ENCODE data around the gene MID1IP1. TPM values are rescaled to one million over a fixed set of nuclear protein-coding genes. Genes with fewer than 3 reads are reported as not detected.

The MID1IP1 gene
- total and polyA plus RNA-seq, 2 donors (not counting 1 experiment from before 2014, with no cell fraction given): 25.7 to 132 TPM

GRCh38 chrX:38847903-38848230, 46.6 kb downstream of the MID1IP1 start:
- no peak overlapping the region for H2AFZ ChIP-seq (ENCODE audit: low read length)
- H3K4me1 ChIP-seq (ENCODE audit: control insufficient read depth, extremely low read depth, insufficient read depth, low read length): no peaks in the 10 kb centered on the region
- H3K27ac ChIP-seq (ENCODE audit: insufficient read depth, low read length): no peak overlapping the region
- no peak overlapping the region for H3K9ac ChIP-seq (ENCODE audit: insufficient read depth, low read length)
- H4K20me1 ChIP-seq (ENCODE audit: control insufficient read depth, extremely low read depth, insufficient read depth, low read length): no peaks in the 10 kb centered on the region
- no peak for TF ChIP-seq CTCF (conservative IDR thresholded peaks at IDR 0.05 in 1 of 2, IDR thresholded peaks at IDR 0.05 in 1 of 2; ENCODE audit: low read depth in 1 of 2, low read length in 2 of 2)
- no peak for TF ChIP-seq EZH2 (IDR thresholded peaks at IDR 0.05; ENCODE audit: low read length, missing control alignments)
- H3K27me3 ChIP-seq (ENCODE audit: control insufficient read depth, insufficient read depth, low read length): no peaks in the 10 kb centered on the region
- no peak overlapping the region for H3K4me2 ChIP-seq (ENCODE audit: extremely low read depth, insufficient read depth, low read length)
- H3K9me3 ChIP-seq (ENCODE audit: control insufficient read depth, insufficient read depth, low read depth, low read length): no peaks in the 10 kb centered on the region
- H3K79me2 ChIP-seq (ENCODE audit: control insufficient read depth, insufficient read depth, low read length): no peaks in the 10 kb centered on the region
- no peak for DNase-seq (ENCODE audit: low read depth in 2 of 2)
- no peaks in the 10 kb centered on the region for H3K36me3 ChIP-seq (ENCODE audit: control insufficient read depth, insufficient read depth, low read length)
- H3K4me3 ChIP-seq (replicated peaks in 1 of 4; ENCODE audit: control extremely low read depth in 1 of 4, insufficient read depth in 1 of 4, low read depth in 3 of 4, low read length in 4 of 4): no peak overlapping the region

GRCh38 chrX:38848671-38849455, 47.6 kb downstream of the MID1IP1 start:
- H3K79me2 ChIP-seq (ENCODE audit: control insufficient read depth, insufficient read depth, low read length): no peaks in the 10 kb centered on the region
- no peak overlapping the region for H3K9ac ChIP-seq (ENCODE audit: insufficient read depth, low read length)
- no peak for DNase-seq (ENCODE audit: low read depth in 2 of 2)
- H3K9me3 ChIP-seq (ENCODE audit: control insufficient read depth, insufficient read depth, low read depth, low read length): no peaks in the 10 kb centered on the region
- no peaks in the 10 kb centered on the region for H3K36me3 ChIP-seq (ENCODE audit: control insufficient read depth, insufficient read depth, low read length)
- no peaks in the 10 kb centered on the region for H4K20me1 ChIP-seq (ENCODE audit: control insufficient read depth, extremely low read depth, insufficient read depth, low read length)
- no peaks in the 10 kb centered on the region for H3K4me1 ChIP-seq (ENCODE audit: control insufficient read depth, extremely low read depth, insufficient read depth, low read length)
- TF ChIP-seq EZH2 (IDR thresholded peaks at IDR 0.05; ENCODE audit: low read length, missing control alignments) (no peak), CTCF (conservative IDR thresholded peaks at IDR 0.05 in 1 of 2, IDR thresholded peaks at IDR 0.05 in 1 of 2; ENCODE audit: low read depth in 1 of 2, low read length in 2 of 2) (no peak)
- H3K4me3 ChIP-seq (replicated peaks in 1 of 4; ENCODE audit: control extremely low read depth in 1 of 4, insufficient read depth in 1 of 4, low read depth in 3 of 4, low read length in 4 of 4): no peak overlapping the region
- H3K27me3 ChIP-seq (ENCODE audit: control insufficient read depth, insufficient read depth, low read length): no peaks in the 10 kb centered on the region
- H2AFZ ChIP-seq (ENCODE audit: low read length): no peak overlapping the region
- no peak overlapping the region for H3K4me2 ChIP-seq (ENCODE audit: extremely low read depth, insufficient read depth, low read length)
- H3K27ac ChIP-seq (ENCODE audit: insufficient read depth, low read length): no peak overlapping the region

- no peak overlapping the region for H3K27ac ChIP-seq (ENCODE audit: insufficient read depth, low read length)
- no peaks in the 10 kb centered on the region for H4K20me1 ChIP-seq (ENCODE audit: control insufficient read depth, extremely low read depth, insufficient read depth, low read length)
- H2AFZ ChIP-seq (ENCODE audit: low read length): no peak overlapping the region
- no peak overlapping the region for H3K9ac ChIP-seq (ENCODE audit: insufficient read depth, low read length)
- no peak overlapping the region for H3K4me2 ChIP-seq (ENCODE audit: extremely low read depth, insufficient read depth, low read length)
- no peaks in the 10 kb centered on the region for H3K9me3 ChIP-seq (ENCODE audit: control insufficient read depth, insufficient read depth, low read depth, low read length)
- TF ChIP-seq EZH2 (IDR thresholded peaks at IDR 0.05; ENCODE audit: low read length, missing control alignments) (no peak), CTCF (conservative IDR thresholded peaks at IDR 0.05 in 1 of 2, IDR thresholded peaks at IDR 0.05 in 1 of 2; ENCODE audit: low read depth in 1 of 2, low read length in 2 of 2) (no peak)
- H3K79me2 ChIP-seq (ENCODE audit: control insufficient read depth, insufficient read depth, low read length): no peaks in the 10 kb centered on the region
- H3K4me3 ChIP-seq (replicated peaks in 1 of 4; ENCODE audit: control extremely low read depth in 1 of 4, insufficient read depth in 1 of 4, low read depth in 3 of 4, low read length in 4 of 4): no peak overlapping the region
- DNase-seq (ENCODE audit: low read depth in 2 of 2): no peak
- H3K27me3 ChIP-seq (ENCODE audit: control insufficient read depth, insufficient read depth, low read length): no peaks in the 10 kb centered on the region
- H3K36me3 ChIP-seq (ENCODE audit: control insufficient read depth, insufficient read depth, low read length): no peaks in the 10 kb centered on the region
- H3K4me1 ChIP-seq (ENCODE audit: control insufficient read depth, extremely low read depth, insufficient read depth, low read length): no peaks in the 10 kb centered on the region
Observed at GRCh38 chrX:38850807-38851544, 49.7 kb downstream of the MID1IP1 start.

All from fibroblast of lung (primary cell).